Measurements from ENCODE around the gene TPCN1. TPM values are rescaled to one million over a fixed set of nuclear protein-coding genes. Genes with fewer than 3 reads are reported as not detected.
A peak's percentile ranks its signal among the peaks of the same experiment; 100 is the strongest.

TPCN1 gene
- total and polyA plus RNA-seq, 2 experiments from 2014 or later, result 13.4 to 24.2 TPM

GRCh38 chr12:113237748-113238147, 16.5 kb downstream of the TPCN1 start:
- peaks cover 18% of the 10 kb centered on the region for H3K4me1 ChIP-seq (ENCODE audit: low read depth)
- no peak for DNase-seq (ENCODE audit: low read depth in 1 of 2, low spot score in 1 of 2)
- no peak overlapping the region for H3K27ac ChIP-seq
- TF ChIP-seq, protein P1, sequence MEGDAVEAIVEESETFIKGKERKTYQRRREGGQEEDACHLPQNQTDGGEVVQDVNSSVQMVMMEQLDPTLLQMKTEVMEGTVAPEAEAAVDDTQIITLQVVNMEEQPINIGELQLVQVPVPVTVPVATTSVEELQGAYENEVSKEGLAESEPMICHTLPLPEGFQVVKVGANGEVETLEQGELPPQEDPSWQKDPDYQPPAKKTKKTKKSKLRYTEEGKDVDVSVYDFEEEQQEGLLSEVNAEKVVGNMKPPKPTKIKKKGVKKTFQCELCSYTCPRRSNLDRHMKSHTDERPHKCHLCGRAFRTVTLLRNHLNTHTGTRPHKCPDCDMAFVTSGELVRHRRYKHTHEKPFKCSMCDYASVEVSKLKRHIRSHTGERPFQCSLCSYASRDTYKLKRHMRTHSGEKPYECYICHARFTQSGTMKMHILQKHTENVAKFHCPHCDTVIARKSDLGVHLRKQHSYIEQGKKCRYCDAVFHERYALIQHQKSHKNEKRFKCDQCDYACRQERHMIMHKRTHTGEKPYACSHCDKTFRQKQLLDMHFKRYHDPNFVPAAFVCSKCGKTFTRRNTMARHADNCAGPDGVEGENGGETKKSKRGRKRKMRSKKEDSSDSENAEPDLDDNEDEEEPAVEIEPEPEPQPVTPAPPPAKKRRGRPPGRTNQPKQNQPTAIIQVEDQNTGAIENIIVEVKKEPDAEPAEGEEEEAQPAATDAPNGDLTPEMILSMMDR (IDR thresholded peaks at IDR 0.05; ENCODE audit: low read depth, low read length), result no peak
- no peaks in the 10 kb centered on the region for H3K27me3 ChIP-seq
- H3K4me3 ChIP-seq, result no peak overlapping the region
- no peaks in the 10 kb centered on the region for H3K36me3 ChIP-seq
- no peaks in the 10 kb centered on the region for H3K9me3 ChIP-seq (ENCODE audit: low read depth)

DNA sequence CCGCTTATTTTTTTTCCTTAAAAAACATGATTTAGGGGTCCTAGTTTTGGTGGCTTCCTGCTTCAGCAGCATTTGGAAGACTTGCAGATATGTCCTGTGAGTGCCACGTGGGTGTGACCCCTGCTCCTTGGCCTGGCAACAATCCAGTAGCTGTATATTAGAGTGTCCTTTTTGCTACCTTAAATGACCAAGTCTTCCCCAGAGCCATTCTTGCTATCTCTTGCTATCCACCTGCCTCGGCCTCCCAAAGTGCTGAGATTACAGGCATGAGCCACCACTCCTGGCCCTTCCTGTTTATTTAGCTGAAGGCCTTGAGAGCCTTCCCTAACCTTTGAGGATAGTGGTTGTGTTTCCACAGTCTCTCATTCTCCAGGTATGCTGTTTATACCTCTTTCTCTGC, 17.0 kb downstream of the TPCN1 start:
- TF ChIP-seq, protein P1 (IDR thresholded peaks at IDR 0.05; ENCODE audit: low read depth, low read length), result no peak
- no peaks in the 10 kb centered on the region for H3K27me3 ChIP-seq
- no peaks in the 10 kb centered on the region for H3K36me3 ChIP-seq
- H3K27ac ChIP-seq, result no peak overlapping the region
- H3K9me3 ChIP-seq (ENCODE audit: low read depth), result no peaks in the 10 kb centered on the region
- peaks cover 12% of the 10 kb centered on the region for H3K4me1 ChIP-seq (ENCODE audit: low read depth)
- no peak for DNase-seq (ENCODE audit: low read depth in 1 of 2, low spot score in 1 of 2)
- no peak overlapping the region for H3K4me3 ChIP-seq

- no peak overlapping the region for H3K27ac ChIP-seq
- TF ChIP-seq, protein P1 (IDR thresholded peaks at IDR 0.05; ENCODE audit: low read depth, low read length), result no peak
- no peaks in the 10 kb centered on the region for H3K27me3 ChIP-seq
- H3K36me3 ChIP-seq, result no peaks in the 10 kb centered on the region
- H3K4me3 ChIP-seq, result no peak overlapping the region
- H3K4me1 ChIP-seq (ENCODE audit: low read depth), result peaks cover 9% of the 10 kb centered on the region
- DNase-seq (ENCODE audit: low read depth in 1 of 2, low spot score in 1 of 2), result no peak
- H3K9me3 ChIP-seq (ENCODE audit: low read depth), result no peaks in the 10 kb centered on the region
Measured at GRCh38 chr12:113239288-113239771, 18.1 kb downstream of the TPCN1 start.

DNA sequence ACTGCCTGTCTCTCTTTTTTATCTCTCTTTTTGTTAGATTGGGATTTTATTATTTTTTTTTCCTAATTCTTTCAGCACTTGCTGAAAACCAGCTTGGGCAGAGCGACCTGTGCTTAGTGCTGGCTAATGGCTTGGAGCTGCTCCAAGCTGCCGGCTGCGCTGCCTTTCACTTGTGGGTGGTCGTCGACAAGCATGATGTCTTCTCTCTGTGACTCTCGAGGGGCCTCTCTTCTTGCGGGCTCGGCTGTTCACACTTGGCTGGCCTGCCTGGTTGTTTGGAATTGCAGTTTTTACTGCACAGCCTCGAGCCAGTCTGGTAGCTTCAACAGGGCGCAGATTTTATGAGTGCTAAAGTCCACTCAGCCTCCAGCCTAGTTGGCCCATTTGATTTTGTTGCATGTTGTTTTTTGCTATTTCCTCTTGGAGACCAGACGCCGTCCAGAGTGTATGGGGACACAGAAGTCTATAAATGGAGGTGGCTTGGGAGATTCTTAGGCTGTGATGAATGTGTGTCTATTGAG, 18.6 kb downstream of the TPCN1 start:
- Histone ChIP-seq H3K27me3 (no peaks in the 10 kb centered on the region), H3K9me3 (ENCODE audit: low read depth) (no peaks in the 10 kb centered on the region), H3K4me3 (no peak overlapping the region), H3K36me3 (no peaks in the 10 kb centered on the region), H3K27ac (no peak overlapping the region), H3K4me1 (ENCODE audit: low read depth) (peaks cover 9% of the 10 kb centered on the region)
- TF ChIP-seq, protein P1 (IDR thresholded peaks at IDR 0.05; ENCODE audit: low read depth, low read length), result no peak
- peak in 1 of 2 donors; percentile 69 for DNase-seq (ENCODE audit: low read depth in 1 of 2, low spot score in 1 of 2)

- TF ChIP-seq, protein P1 (IDR thresholded peaks at IDR 0.05; ENCODE audit: low read depth, low read length), result no peak
- H3K4me3 ChIP-seq, result no peak overlapping the region
- no peaks in the 10 kb centered on the region for H3K9me3 ChIP-seq (ENCODE audit: low read depth)
- H3K27ac ChIP-seq, result no peak overlapping the region
- peaks cover 9% of the 10 kb centered on the region for H3K4me1 ChIP-seq (ENCODE audit: low read depth)
- DNase-seq (ENCODE audit: low read depth in 1 of 2, low spot score in 1 of 2), result no peak
- H3K27me3 ChIP-seq, result no peaks in the 10 kb centered on the region
- no peaks in the 10 kb centered on the region for H3K36me3 ChIP-seq
Measured at GRCh38 chr12:113240395-113240794, 19.1 kb downstream of the TPCN1 start.

Measured in cardiac muscle cell (in vitro differentiated cells and primary cell).